Natural killer cell treated with Interleukin-12 subunit alpha and Interleukin-12 subunit beta and Interleukin-15 and Interleukin-18, amount 100 ng/mL, for 72 hours (primary cell): Measurements from ENCODE around the gene PSMC1. TPM values are rescaled to one million over a fixed set of nuclear protein-coding genes. Genes with fewer than 3 reads are reported as not detected.
"Not testable (repeated sequence)": the region's sequence is repeated elsewhere in the genome, so short reads cannot be mapped to it uniquely, and the experiment has no call there.

Source experiments
- ATAC-seq, 2 donors: fragments of 150-1000 bp; cut with Tn5 transposase in 1 of 2; sonication (Bioruptor Pico), chemical (Tn5 transposase) in 1 of 2; 2 replicates each; pipeline ENCODE4 v1.10.0; 2021
- DNase-seq: peaks from one replicate; pipeline ENCODE4 v3.0.0; 2022; ENCODE audit warnings: low spot score
- H3K27ac Mint-ChIP-seq, 2 donors: 1 replicate in 1 of 2; 2 replicates in 1 of 2; pipeline ENCODE4 v1.8.0; 2022; ENCODE audit warnings: mixed read lengths in 2 of 2, mild to moderate bottlenecking in 1 of 2, moderate library complexity in 1 of 2
- H3K27me3 Mint-ChIP-seq, 2 donors: 1 replicate in 1 of 2; 2 replicates in 1 of 2; pipeline ENCODE4 v1.8.0; 2022; ENCODE audit warnings: mixed read lengths in 2 of 2
- H3K36me3 Mint-ChIP-seq: one replicate; pipeline ENCODE4 v1.8.0; 2022; ENCODE audit warnings: mixed read lengths
- H3K4me1 Mint-ChIP-seq, 2 donors: 1 replicate in 1 of 2; 2 replicates in 1 of 2; pipeline ENCODE4 v1.8.0; 2022; ENCODE audit warnings: low read depth in 2 of 2, mixed read lengths in 2 of 2, mild to moderate bottlenecking in 1 of 2
- H3K4me3 Mint-ChIP-seq: one replicate; pipeline ENCODE4 v1.8.0; 2022; ENCODE audit warnings: mixed read lengths
- H3K9me3 Mint-ChIP-seq: 2 replicates; pipeline ENCODE4 v1.8.0; 2022; ENCODE audit warnings: mixed read lengths
- total RNA-seq, 2 donors: library from RNA; stranded (reverse); gene quantifications; one replicate each; pipeline ENCODE4 v1.2.3, GENCODE V29; 2022

Gene PSMC1
- 100 to 1,000 TPM; 142 to 145 TPM for total RNA-seq

GRCh38 chr14:90256354-90257131 lies at the start of gene PSMC1:
Gene PSMC1, plus strand, starts transcription at chr14:90256553. Its CDS starts 45 bp downstream, at chr14:90256598.
- Mint-ChIP-seq H3K9me3 (no peaks in the 10 kb centered on the region), H3K4me1 (peaks cover 30 to 31% of the 10 kb centered on the region in 2 donors)

GRCh38 chr14:90213099-90213748 lies 43.1 kb upstream of the PSMC1 start:
- H3K4me3 Mint-ChIP-seq, result no peak overlapping the region
- no peaks in the 10 kb centered on the region for H3K36me3 Mint-ChIP-seq
- no peak overlapping the region for H3K27ac Mint-ChIP-seq
- H3K4me1 Mint-ChIP-seq, result no peaks in the 10 kb centered on the region
- peaks cover 18 to 23% of the 10 kb centered on the region in 2 donors for H3K27me3 Mint-ChIP-seq
- DNase-seq (no peak), ATAC-seq (no peak)
- no peaks in the 10 kb centered on the region for H3K9me3 Mint-ChIP-seq

More at GRCh38 chr14:90256354-90257131, at the start of gene PSMC1:
- H3K27me3 Mint-ChIP-seq, result peaks cover 17 to 28% of the 10 kb centered on the region in 2 donors
- peak within 1 kb of the TSS; percentile 91 for H3K4me3 Mint-ChIP-seq
- peak within 1 kb of the TSS; percentile 98 to 99 for H3K27ac Mint-ChIP-seq
- DNase-seq (peak; percentile 92), ATAC-seq (peak; percentile 99)
- peaks cover 33% of the 10 kb centered on the region for H3K36me3 Mint-ChIP-seq

- H3K4me1 Mint-ChIP-seq, result no peaks in the 10 kb centered on the region
- H3K27me3 Mint-ChIP-seq, result peaks cover 22 to 43% of the 10 kb centered on the region in 2 donors
- DNase-seq, result no peak
- no peaks in the 10 kb centered on the region for H3K9me3 Mint-ChIP-seq
- H3K36me3 Mint-ChIP-seq, result no peaks in the 10 kb centered on the region
- ATAC-seq, result no peak
- H3K27ac Mint-ChIP-seq, result no peak overlapping the region
- no peak overlapping the region for H3K4me3 Mint-ChIP-seq
Observed at GRCh38 chr14:90228478-90228877, 27.9 kb upstream of the PSMC1 start.

GRCh38 chr14:90229942-90230341 lies 26.4 kb upstream of the PSMC1 start:
- not testable (repeated sequence) for ATAC-seq, H3K4me3 Mint-ChIP-seq, DNase-seq, H3K36me3 Mint-ChIP-seq, H3K4me1 Mint-ChIP-seq, H3K27ac Mint-ChIP-seq, H3K9me3 Mint-ChIP-seq
- H3K27me3 Mint-ChIP-seq, result peaks cover 18 to 33% of the 10 kb centered on the region in 2 donors

GRCh38 chr14:90235179-90235976 lies 21.0 kb upstream of the PSMC1 start:
- peak; percentile 78 for DNase-seq
- Mint-ChIP-seq H3K27ac (no peak overlapping the region), H3K9me3 (peaks cover 17% of the 10 kb centered on the region), H3K27me3 (peaks cover 19 to 30% of the 10 kb centered on the region in 2 donors), H3K36me3 (peaks cover 27% of the 10 kb centered on the region), H3K4me3 (no peak overlapping the region), H3K4me1 (peaks cover 4 to 5% of the 10 kb centered on the region in 2 donors)
- ATAC-seq, result peak; percentile 76 to 78

- Mint-ChIP-seq H3K27me3 (peaks cover 14 to 22% of the 10 kb centered on the region in 2 donors), H3K9me3 (peaks cover 24% of the 10 kb centered on the region), H3K36me3 (peaks cover 37% of the 10 kb centered on the region), H3K4me1 (peaks cover 4 to 5% of the 10 kb centered on the region in 2 donors), H3K4me3 (no peak overlapping the region), H3K27ac (no peak overlapping the region)
- DNase-seq, result no peak
- ATAC-seq, result no peak
Observed at GRCh38 chr14:90239139-90239538, 17.2 kb upstream of the PSMC1 start.

GRCh38 chr14:90242444-90242843 lies 13.9 kb upstream of the PSMC1 start:
- Mint-ChIP-seq H3K27me3 (peaks cover 8 to 9% of the 10 kb centered on the region in 2 donors), H3K27ac (no peak overlapping the region), H3K4me1 (no peaks in the 10 kb centered on the region), H3K9me3 (peaks cover 19% of the 10 kb centered on the region), H3K4me3 (no peak overlapping the region), H3K36me3 (peaks cover 32% of the 10 kb centered on the region)
- no peak for ATAC-seq
- DNase-seq, result no peak

GRCh38 chr14:90246936-90247335 lies 9.4 kb upstream of the PSMC1 start:
- Mint-ChIP-seq H3K9me3 (no peaks in the 10 kb centered on the region), H3K27me3 (peaks cover 12 to 28% of the 10 kb centered on the region in 2 donors), H3K4me1 (no peaks in the 10 kb centered on the region), H3K36me3 (no peaks in the 10 kb centered on the region), H3K27ac (no peak overlapping the region), H3K4me3 (no peak overlapping the region)
- DNase-seq (no peak), ATAC-seq (no peak)

- not testable (repeated sequence) for H3K9me3 Mint-ChIP-seq, H3K4me1 Mint-ChIP-seq, H3K36me3 Mint-ChIP-seq, DNase-seq, ATAC-seq, H3K4me3 Mint-ChIP-seq, H3K27ac Mint-ChIP-seq
- peaks cover 15 to 33% of the 10 kb centered on the region in 2 donors for H3K27me3 Mint-ChIP-seq
Observed at GRCh38 chr14:90247441-90247840, 8.9 kb upstream of the PSMC1 start.

- H3K4me3 Mint-ChIP-seq, result no peak overlapping the region
- no peak overlapping the region for H3K27ac Mint-ChIP-seq
- H3K36me3 Mint-ChIP-seq, result no peaks in the 10 kb centered on the region
- DNase-seq, result no peak
- peaks cover 15 to 40% of the 10 kb centered on the region in 2 donors for H3K27me3 Mint-ChIP-seq
- ATAC-seq, result no peak
- H3K9me3 Mint-ChIP-seq, result no peaks in the 10 kb centered on the region
- no peaks in the 10 kb centered on the region for H3K4me1 Mint-ChIP-seq
Observed at GRCh38 chr14:90248594-90248993, 7.8 kb upstream of the PSMC1 start.

- peaks cover 17 to 36% of the 10 kb centered on the region in 2 donors for H3K27me3 Mint-ChIP-seq
- H3K4me1 Mint-ChIP-seq, result peaks cover 24 to 29% of the 10 kb centered on the region in 2 donors
- peaks cover 25% of the 10 kb centered on the region for H3K36me3 Mint-ChIP-seq
- H3K27ac Mint-ChIP-seq, result no peak overlapping the region
- no peak for ATAC-seq
- H3K9me3 Mint-ChIP-seq, result no peaks in the 10 kb centered on the region
- no peak overlapping the region for H3K4me3 Mint-ChIP-seq
- DNase-seq, result no peak
Observed at GRCh38 chr14:90253826-90254225, 2.5 kb upstream of the PSMC1 start.

GRCh38 chr14:90255871-90256270 lies 482 bp upstream of the PSMC1 start:
- Mint-ChIP-seq H3K4me1 (peaks cover 25 to 31% of the 10 kb centered on the region in 2 donors), H3K27me3 (peaks cover 17 to 28% of the 10 kb centered on the region in 2 donors), H3K9me3 (no peaks in the 10 kb centered on the region), H3K36me3 (peaks cover 27% of the 10 kb centered on the region), H3K4me3 (peak overlapping the region; percentile 91), H3K27ac (peak overlapping the region; percentile 98 to 99)
- ATAC-seq, result no peak
- no peak for DNase-seq

GRCh38 chr14:90263748-90264449 lies 7.5 kb downstream of the PSMC1 start:
- H3K4me3 Mint-ChIP-seq, result no peak overlapping the region

More at GRCh38 chr14:90263748-90264449, 7.5 kb downstream of the PSMC1 start:
- H3K36me3 Mint-ChIP-seq, result peaks cover 21% of the 10 kb centered on the region
- no peaks in the 10 kb centered on the region for H3K27me3 Mint-ChIP-seq
- peak overlapping the region; percentile 21 to 35 for H3K27ac Mint-ChIP-seq
- ATAC-seq, result peak in 1 of 2 donors; percentile 49
- peaks cover 7 to 13% of the 10 kb centered on the region in 2 donors for H3K4me1 Mint-ChIP-seq
- no peaks in the 10 kb centered on the region for H3K9me3 Mint-ChIP-seq
- DNase-seq, result no peak
